HG03378 (cell line): ENCODE data around the gene B3GNT9.
"Not testable (repeated sequence)": the region's sequence is repeated elsewhere in the genome, so short reads cannot be mapped to it uniquely, and the experiment has no call there.

Experiments used
- ATAC-seq: cut with Tn5 transposase; IDR thresholded peaks from one replicate; pipeline ENCODE4 v1.9.1; 2021; ENCODE audit warnings: mild to moderate bottlenecking, moderate library complexity; ENCODE audit not compliant: unreplicated experiment

Gene B3GNT9

GRCh38 chr16:67154578-67155294 is 3.9 kb upstream of the B3GNT9 start:
- ATAC-seq, result no peak

- ATAC-seq, result no peak
These were observed 766 bp upstream of the B3GNT9 start for GRCh38 chr16:67151431-67152097.

- ATAC-seq, result no peak
These were observed 558 bp downstream of the B3GNT9 start for GRCh38 chr16:67150047-67150832.

- no peak for ATAC-seq
These were observed 1.3 kb downstream of the B3GNT9 start for GRCh38 chr16:67149276-67150046.

- ATAC-seq, result no peak
These were observed 2.0 kb downstream of the B3GNT9 start for GRCh38 chr16:67148656-67149275.

- no peak for ATAC-seq
These were observed 2.6 kb downstream of the B3GNT9 start for GRCh38 chr16:67148221-67148620.

- no peak for ATAC-seq
These were observed 3.2 kb downstream of the B3GNT9 start for GRCh38 chr16:67147437-67148140.

GRCh38 chr16:67146523-67147357 is 4.1 kb downstream of the B3GNT9 start:
- ATAC-seq, result no peak

GRCh38 chr16:67145746-67146145 is 5.1 kb downstream of the B3GNT9 start:
- ATAC-seq, result no peak

GRCh38 chr16:67144943-67145342 is 5.9 kb downstream of the B3GNT9 start:
- ATAC-seq, result no peak

- ATAC-seq, result no peak
These were observed 8.5 kb downstream of the B3GNT9 start for GRCh38 chr16:67142342-67142741.

- no peak for ATAC-seq
These were observed 9.4 kb downstream of the B3GNT9 start for GRCh38 chr16:67141391-67141790.

- no peak for ATAC-seq
These were observed 13.2 kb downstream of the B3GNT9 start for GRCh38 chr16:67137605-67138004.

GRCh38 chr16:67129422-67129821 is 21.4 kb downstream of the B3GNT9 start:
- no peak for ATAC-seq

- ATAC-seq, result no peak
These were observed 21.9 kb downstream of the B3GNT9 start for GRCh38 chr16:67128887-67129286.

GRCh38 chr16:67128417-67128816 is 22.4 kb downstream of the B3GNT9 start:
- ATAC-seq, result no peak

GRCh38 chr16:67122799-67123198 is 28.0 kb downstream of the B3GNT9 start:
- ATAC-seq, result not testable (repeated sequence)

GRCh38 chr16:67120025-67120424 is 30.8 kb downstream of the B3GNT9 start:
- ATAC-seq, result no peak

GRCh38 chr16:67117716-67118115 is 33.1 kb downstream of the B3GNT9 start:
- ATAC-seq, result no peak
